Myocyte (in vitro differentiated cells): ENCODE measurements around the gene C9orf78. TPM values are rescaled to one million over a fixed set of nuclear protein-coding genes. Genes with fewer than 3 reads are reported as not detected.

ENCODE experiments used
- DNase-seq: peaks from one replicate; pipeline ENCODE4 v3.0.0-alpha.2; 2012; ENCODE audit warnings: low read depth
- total RNA-seq: library from RNA; depleted of rRNA; stranded (reverse); fragments of >200 nt; gene quantifications from 2 replicates; pipeline ENCODE4 v1.2.3, GENCODE V29; 2014

The C9orf78 gene
- total RNA-seq, 1 donor from 2014 or later, result 48.0 TPM

GRCh38 chr9:129845373-129845772 is 10.3 kb upstream of the C9orf78 start:
- DNase-seq, result no peak

DNA sequence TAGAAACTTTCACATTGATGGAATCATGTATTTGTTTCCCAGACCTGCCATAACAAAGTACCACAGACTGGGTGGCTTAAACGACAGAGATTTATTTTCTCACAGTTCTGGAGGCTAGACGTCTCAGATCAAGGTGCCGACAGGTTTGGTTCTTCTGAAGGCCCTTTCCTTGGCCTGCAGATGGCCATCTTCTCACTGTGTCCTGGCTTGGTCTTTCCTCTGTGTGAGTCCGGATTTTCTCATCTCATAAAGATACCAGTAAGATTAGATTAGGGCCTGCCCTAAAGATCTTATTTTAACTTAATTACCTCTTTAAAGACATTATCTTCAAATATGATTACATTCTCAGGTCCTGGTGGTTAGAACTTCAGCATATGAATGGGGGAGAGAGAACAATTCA is 6.0 kb upstream of the C9orf78 start:
- DNase-seq, result no peak

DNA sequence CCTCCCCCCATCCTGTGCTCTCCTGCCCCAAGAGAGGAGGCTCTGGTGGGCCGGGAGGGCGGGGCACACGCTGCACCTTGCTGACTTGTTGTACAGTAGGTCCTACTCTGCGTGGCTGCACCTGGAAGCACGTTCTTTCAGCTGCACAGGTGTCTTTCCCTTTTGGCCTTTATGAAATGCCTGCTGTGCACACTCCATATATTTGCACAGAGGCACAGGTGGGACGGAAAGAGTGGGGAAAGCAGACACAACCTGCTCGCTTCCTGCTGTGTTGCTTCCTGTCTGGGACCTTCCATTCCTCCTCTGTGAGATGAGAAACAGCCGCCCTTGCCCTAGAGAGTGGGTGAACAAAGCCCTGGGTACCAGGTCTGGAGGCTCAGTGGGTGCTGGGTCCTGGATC is 5.0 kb upstream of the C9orf78 start:
- no peak for DNase-seq

- no peak for DNase-seq
Measured at GRCh38 chr9:129839324-129840023, 4.4 kb upstream of the C9orf78 start.

DNA sequence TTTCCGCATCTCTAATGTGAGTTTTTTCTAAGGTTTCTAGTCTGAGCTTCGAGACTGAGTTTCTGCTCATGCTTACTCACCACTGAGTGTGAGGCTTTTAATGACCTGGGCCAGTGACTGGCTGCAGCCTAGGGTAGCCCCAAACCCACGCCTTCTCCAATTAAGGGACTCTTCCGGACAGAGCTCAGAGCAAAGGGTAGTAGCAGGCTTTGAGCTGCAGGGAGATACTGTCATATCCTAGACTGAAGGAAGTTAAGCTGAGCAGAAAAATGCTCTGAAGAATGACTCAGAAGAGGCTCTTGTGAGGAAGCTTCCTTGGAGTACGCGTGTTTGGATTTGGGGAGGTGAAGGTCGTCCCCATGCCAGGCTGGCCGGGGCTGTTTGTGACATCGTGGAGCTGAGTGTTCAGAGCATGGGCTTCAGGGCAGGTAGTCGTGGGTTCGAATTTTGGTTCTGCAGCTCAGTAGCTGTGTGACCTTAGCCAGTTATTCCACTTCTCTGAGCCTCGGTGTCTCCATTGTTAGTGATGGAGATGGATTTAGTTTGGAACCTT is 3.7 kb upstream of the C9orf78 start:
- DNase-seq, result peak; percentile 17

DNA sequence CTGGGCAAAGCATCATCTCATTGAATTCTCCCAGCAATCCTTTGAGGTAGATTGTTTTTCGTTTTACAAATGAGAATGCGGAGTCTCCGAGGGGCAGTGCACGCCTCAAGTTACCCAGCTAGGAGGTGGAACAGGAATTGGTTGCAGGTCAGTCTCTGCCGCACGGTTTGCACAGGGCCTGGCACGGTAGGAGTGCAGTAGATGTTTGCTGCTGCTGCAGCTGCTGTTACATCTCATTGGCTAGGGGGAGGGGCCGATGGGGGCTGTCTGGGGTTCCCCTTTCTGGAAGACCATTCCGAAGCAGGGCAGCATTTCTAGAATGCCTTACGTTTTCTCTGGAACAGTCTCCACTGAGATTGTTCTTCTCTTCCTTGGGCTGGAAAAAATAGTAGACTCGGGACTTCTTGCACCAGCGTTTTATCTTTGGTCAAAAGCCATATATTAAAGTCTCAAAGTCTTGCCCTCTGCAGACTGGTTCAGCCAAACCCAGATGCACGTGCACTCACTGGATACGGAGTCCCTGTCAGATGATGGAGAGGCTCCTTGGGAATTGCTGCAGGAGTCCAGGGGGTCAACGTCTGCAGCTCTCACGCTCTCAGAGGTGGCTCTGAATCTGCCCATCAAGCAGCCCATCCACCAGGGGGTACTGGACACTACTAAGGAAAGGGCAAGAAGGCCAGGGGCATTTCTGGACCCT is 1.4 kb upstream of the C9orf78 start:
- DNase-seq, result peak; percentile 2

DNA sequence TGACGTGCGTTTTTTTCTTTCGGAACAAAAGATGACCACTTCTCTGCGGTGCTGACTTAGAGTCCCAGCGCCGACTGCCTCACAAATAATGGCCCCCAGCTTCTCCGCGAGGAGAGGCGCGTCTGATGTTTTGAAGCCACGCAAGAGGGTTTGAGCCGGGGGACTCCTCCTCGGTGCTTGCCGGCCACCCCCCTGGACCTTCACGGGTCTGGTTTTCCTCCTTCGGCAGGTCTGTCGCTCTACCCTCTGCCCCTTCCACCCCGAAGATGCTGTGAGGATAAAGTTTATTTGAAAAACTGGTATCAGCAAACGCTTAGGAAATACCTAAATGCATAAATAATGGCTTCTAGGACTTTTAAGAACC is 767 bp upstream of the C9orf78 start:
- DNase-seq, result no peak

GRCh38 chr9:129834489-129835127 is 467 bp downstream of the C9orf78 start:
- DNase-seq, result no peak

GRCh38 chr9:129832982-129833381 is 2.1 kb downstream of the C9orf78 start:
- DNase-seq, result peak; percentile 6

- DNase-seq, result no peak
Measured at GRCh38 chr9:129828969-129829368, 6.1 kb downstream of the C9orf78 start.

GRCh38 chr9:129828051-129828450 is 7.0 kb downstream of the C9orf78 start:
- DNase-seq, result no peak

DNA sequence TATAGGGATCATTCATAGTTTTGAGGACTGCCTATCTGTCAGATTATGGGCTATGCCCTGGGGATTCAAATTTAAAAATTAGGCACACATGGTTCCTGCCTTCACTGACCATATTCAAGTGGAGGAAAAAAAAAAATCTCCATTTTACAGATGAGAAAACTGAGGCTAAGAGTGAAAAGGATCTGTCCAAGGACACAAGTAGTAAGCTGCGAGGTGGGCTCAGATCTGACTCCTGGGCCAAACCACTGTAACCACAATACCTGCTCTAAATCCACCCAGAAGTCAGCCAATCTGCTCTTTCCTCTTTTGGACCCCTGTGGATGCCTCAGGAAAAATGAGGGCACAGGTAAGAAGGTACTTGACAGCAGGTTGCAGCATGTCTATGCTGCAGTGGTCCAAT is 8.3 kb downstream of the C9orf78 start:
- DNase-seq, result no peak

- DNase-seq, result no peak
Measured at GRCh38 chr9:129826344-129826743, 8.7 kb downstream of the C9orf78 start.

DNA sequence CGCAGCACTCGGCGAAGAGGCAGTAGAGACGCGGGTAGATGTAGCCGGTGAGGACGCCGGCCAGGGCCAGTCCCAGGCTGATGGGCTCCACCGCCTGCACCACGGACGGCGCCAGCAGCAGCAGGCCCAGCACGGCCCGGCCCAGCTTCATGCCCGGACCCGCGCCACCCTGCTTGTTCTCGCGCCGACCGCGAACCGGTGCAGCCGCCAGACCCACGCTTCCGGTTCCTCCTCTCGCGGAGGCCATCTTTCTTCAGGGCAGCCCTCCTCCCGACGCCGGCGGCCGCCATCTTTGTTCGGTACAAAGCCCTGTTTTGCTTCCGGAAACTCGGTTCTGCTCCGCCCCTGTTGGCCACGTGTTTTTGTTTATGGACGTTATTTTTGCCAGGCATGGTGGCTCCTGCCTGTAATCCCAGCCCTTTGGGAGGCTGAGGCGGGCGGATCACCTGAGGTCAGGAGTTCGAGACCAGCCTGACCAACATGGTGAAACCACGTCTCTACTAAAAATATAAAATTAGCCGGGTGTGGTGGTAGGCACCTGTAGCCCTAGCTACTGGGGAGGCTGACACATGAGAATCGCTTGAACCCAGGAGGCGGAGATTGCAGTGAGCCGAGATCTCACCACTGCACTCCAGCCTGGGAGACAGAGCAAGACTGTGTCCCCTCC is 11.0 kb downstream of the C9orf78 start, which contains the start of gene TOR1A:
Gene TOR1A, minus strand, starts transcription at position 202 of the 667 bp plus-strand sequence. Its CDS starts 51 bp downstream, at position 151.
- peak; percentile 96 for DNase-seq

GRCh38 chr9:129823542-129823934 is 11.5 kb downstream of the C9orf78 start:
- DNase-seq, result no peak

DNA sequence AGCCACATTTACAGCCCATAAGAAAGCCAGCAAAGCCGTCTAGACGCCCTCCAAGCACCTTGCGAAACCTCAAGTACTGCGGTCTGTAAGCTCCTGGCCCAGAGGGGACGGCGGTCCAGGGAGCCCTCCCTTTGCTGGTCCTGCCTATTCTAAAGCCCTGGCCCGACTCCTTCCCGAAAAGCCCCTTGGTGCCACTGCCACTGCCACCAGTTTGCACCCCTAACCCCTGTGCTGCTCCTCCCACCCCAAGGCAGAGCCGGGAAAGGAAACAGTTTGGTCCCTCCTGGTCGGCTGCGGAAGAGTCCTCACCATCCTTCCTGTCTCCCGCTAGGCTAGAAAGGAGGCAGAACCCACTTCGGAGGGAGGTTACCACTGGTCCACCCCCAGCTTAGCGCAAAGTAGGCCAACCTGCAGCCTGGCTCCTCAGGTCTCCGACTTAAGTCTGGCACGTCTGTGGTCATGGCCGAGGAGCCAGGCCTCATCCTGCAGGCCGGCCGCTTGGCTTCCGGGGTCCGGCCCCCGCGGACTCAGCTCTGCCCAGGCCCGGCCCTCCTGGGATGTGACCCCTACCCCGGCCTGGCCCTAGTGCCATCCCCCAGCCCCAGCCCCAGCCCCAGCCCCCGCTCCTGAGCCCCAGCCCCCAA is 12.1 kb downstream of the C9orf78 start:
- DNase-seq, result peak; percentile 17

- DNase-seq, result no peak
Measured at GRCh38 chr9:129816501-129817435, 18.3 kb downstream of the C9orf78 start.

DNA sequence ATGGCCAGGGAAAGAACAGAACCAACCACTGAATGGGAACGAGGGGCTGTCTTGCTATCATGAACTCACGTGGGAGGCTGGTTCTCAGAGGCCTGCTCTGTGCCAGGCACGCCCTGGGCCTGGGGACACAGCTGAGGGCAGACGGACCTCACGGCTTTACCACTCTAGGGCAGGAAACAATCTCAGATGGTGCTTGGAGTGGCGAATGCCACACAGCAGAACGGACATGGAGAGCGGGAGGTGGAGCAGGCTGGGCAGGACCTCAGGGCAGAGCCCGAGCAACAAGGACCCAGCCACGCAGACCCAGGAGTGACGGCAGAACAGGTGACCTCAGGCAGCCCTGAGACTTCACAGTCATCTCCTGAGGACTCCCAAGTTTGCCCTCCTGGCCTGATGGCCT is 19.8 kb downstream of the C9orf78 start:
- no peak for DNase-seq

GRCh38 chr9:129814432-129815223 is 20.4 kb downstream of the C9orf78 start:
- DNase-seq, result no peak
